Tongue (tissue), 2 donors: ENCODE data around the gene AP4E1. TPM values are rescaled to one million over a fixed set of nuclear protein-coding genes. Genes with fewer than 3 reads are reported as not detected.
"Not testable (repeated sequence)": the region's sequence is repeated elsewhere in the genome, so short reads cannot be mapped to it uniquely, and the experiment has no call there.

Experiments
- DNase-seq: peaks from one replicate; pipeline ENCODE4 v3.0.0-alpha.2; 2015
- total RNA-seq: library from RNA; depleted of rRNA; stranded (reverse); fragments of >200 nt; gene quantifications from one replicate; pipeline ENCODE4 v1.2.3, GENCODE V29; 2014

The AP4E1 gene
- total RNA-seq, 1 donor from 2014 or later, result 14.2 TPM

- peak; percentile 90 for DNase-seq
Observed at GRCh38 chr15:51024735-51025453, 116.4 kb downstream of the AP4E1 start.

- peak; percentile 50 for DNase-seq
Observed at GRCh38 chr15:51025454-51025846, 117.0 kb downstream of the AP4E1 start.

GRCh38 chr15:51030649-51031316 lies 122.3 kb downstream of the AP4E1 start:
- DNase-seq, result no peak

- not testable (repeated sequence) for DNase-seq
Observed at GRCh38 chr15:51037474-51037873, 129.0 kb downstream of the AP4E1 start.

- DNase-seq, result no peak
Observed at GRCh38 chr15:51038162-51038973, 129.9 kb downstream of the AP4E1 start.

- no peak for DNase-seq
Observed at GRCh38 chr15:51038974-51039319, 130.5 kb downstream of the AP4E1 start.

- no peak for DNase-seq
Observed at GRCh38 chr15:51044037-51044727, 135.7 kb downstream of the AP4E1 start.

GRCh38 chr15:51046016-51046415 lies 137.5 kb downstream of the AP4E1 start:
- no peak for DNase-seq

- no peak for DNase-seq
Observed at GRCh38 chr15:51046799-51047449, 138.4 kb downstream of the AP4E1 start.

GRCh38 chr15:51048308-51048707 lies 139.8 kb downstream of the AP4E1 start:
- DNase-seq, result no peak

GRCh38 chr15:51049081-51049480 lies 140.6 kb downstream of the AP4E1 start:
- no peak for DNase-seq

GRCh38 chr15:51051776-51052175 lies 143.3 kb downstream of the AP4E1 start:
- DNase-seq, result peak; percentile 80

GRCh38 chr15:51053571-51053970 lies 145.1 kb downstream of the AP4E1 start:
- no peak for DNase-seq

GRCh38 chr15:51054535-51054934 lies 146.1 kb downstream of the AP4E1 start:
- DNase-seq, result no peak

Other genes with a start within 250 kb of the AP4E1 start
- gene TRPM7, start 221.9 kb upstream of the AP4E1 start, total RNA-seq, result 75.0 TPM
- gene SPPL2A, start 143.0 kb upstream of the AP4E1 start, total RNA-seq, result 76.7 TPM
- 6.5 TPM for gene TNFAIP8L3, start 186.2 kb downstream of the AP4E1 start, total RNA-seq